H9 (cell line): ENCODE data around the gene SLC39A12. TPM values are rescaled to one million over a fixed set of nuclear protein-coding genes. Genes with fewer than 3 reads are reported as not detected.

ENCODE experiments used
- DNase-seq: peaks from one replicate; pipeline ENCODE4 v3.0.0-alpha.2; 2017
- H2AFZ ChIP-seq: one replicate; pipeline ENCODE4 v1.6.1; 2013; ENCODE audit warnings: mild to moderate bottlenecking, low read length, control low read depth, moderate library complexity
- H2AK5ac ChIP-seq: 2 replicates; pipeline ENCODE4 v1.6.1; 2013; ENCODE audit warnings: low read length, control low read depth, mixed read lengths; ENCODE audit not compliant: insufficient read length
- H2BK120ac ChIP-seq: one replicate; pipeline ENCODE4 v1.6.1; 2013; ENCODE audit warnings: low read depth, mild to moderate bottlenecking, low read length, control low read depth, inconsistent platforms; ENCODE audit not compliant: poor library complexity, severe bottlenecking
- H2BK12ac ChIP-seq: 2 replicates; pipeline ENCODE4 v1.6.1; 2013; ENCODE audit warnings: low read length, control low read depth, mixed read lengths, low read depth; ENCODE audit not compliant: insufficient read length
- H2BK15ac ChIP-seq: 2 replicates; pipeline ENCODE4 v1.6.1; 2013; ENCODE audit warnings: low read depth, low read length, control low read depth
- H2BK20ac ChIP-seq: one replicate; pipeline ENCODE4 v1.6.1; 2013; ENCODE audit warnings: low read depth, mild to moderate bottlenecking, low read length, control low read depth, inconsistent platforms; ENCODE audit not compliant: poor library complexity, severe bottlenecking
- H2BK5ac ChIP-seq: 2 replicates; pipeline ENCODE4 v1.6.1; 2013; ENCODE audit warnings: low read length, control low read depth, mixed read lengths; ENCODE audit not compliant: insufficient read length
- H3K14ac ChIP-seq: 2 replicates; pipeline ENCODE4 v1.6.1; 2013; ENCODE audit warnings: low read length, control low read depth; ENCODE audit not compliant: insufficient read depth
- H3K18ac ChIP-seq: 2 replicates; pipeline ENCODE4 v1.6.1; 2013; ENCODE audit warnings: low read depth, mild to moderate bottlenecking, mixed read lengths, low read length, control low read depth; ENCODE audit not compliant: insufficient read length
- H3K23ac ChIP-seq: 2 replicates; pipeline ENCODE4 v1.6.1; 2013; ENCODE audit warnings: low read length, control low read depth, mixed read lengths, low read depth; ENCODE audit not compliant: insufficient read length
- H3K23me2 ChIP-seq: 2 replicates; pipeline ENCODE4 v1.6.1; 2013; ENCODE audit warnings: low read depth, mild to moderate bottlenecking, mixed read lengths, low read length, control low read depth; ENCODE audit not compliant: insufficient read length, poor library complexity, severe bottlenecking
- H3K27ac ChIP-seq: 2 replicates; pipeline ENCODE4 v1.5.1; 2013; ENCODE audit warnings: low read length, control low read depth, mixed read lengths, low read depth; ENCODE audit not compliant: insufficient read length
- H3K27me3 ChIP-seq: 2 replicates; pipeline ENCODE4 v1.6.1; 2013; ENCODE audit warnings: low read length, control low read depth, inconsistent platforms; ENCODE audit not compliant: insufficient read depth
- H3K4ac ChIP-seq: 2 replicates; pipeline ENCODE4 v1.6.1; 2013; ENCODE audit warnings: low read depth, mild to moderate bottlenecking, control low read depth, inconsistent platforms, low read length, moderate library complexity
- H3K4me1 ChIP-seq: 2 replicates; pipeline ENCODE4 v1.6.1; 2013; ENCODE audit warnings: low read length, control low read depth, inconsistent platforms; ENCODE audit not compliant: insufficient read depth
- H3K4me2 ChIP-seq: 2 replicates; pipeline ENCODE4 v1.6.1; 2013; ENCODE audit warnings: low read length, control low read depth, mixed read lengths; ENCODE audit not compliant: insufficient read length, insufficient read depth
- H3K56ac ChIP-seq: 2 replicates; pipeline ENCODE4 v1.6.1; 2013; ENCODE audit warnings: low read depth, mild to moderate bottlenecking, mixed read lengths, low read length, control low read depth; ENCODE audit not compliant: insufficient read length
- H3K79me1 ChIP-seq: 2 replicates; pipeline ENCODE4 v1.6.1; 2013; ENCODE audit warnings: low read depth, mild to moderate bottlenecking, moderate library complexity, low read length, control low read depth, inconsistent platforms; ENCODE audit not compliant: insufficient read depth, poor library complexity, severe bottlenecking
- H3K79me2 ChIP-seq: 2 replicates; pipeline ENCODE4 v1.6.1; 2013; ENCODE audit warnings: low read length, control low read depth, inconsistent platforms; ENCODE audit not compliant: insufficient read depth
- H3K9ac ChIP-seq: 2 replicates; pipeline ENCODE4 v1.6.1; 2013; ENCODE audit warnings: low read length, control low read depth, mixed read lengths; ENCODE audit not compliant: insufficient read length; ENCODE audit errors: extremely low read depth
- H3K9me3 ChIP-seq: one replicate; pipeline ENCODE4 v1.6.1; 2013; ENCODE audit warnings: low read depth, low read length, inconsistent platforms; ENCODE audit not compliant: control insufficient read depth
- H3T11ph ChIP-seq: one replicate; pipeline ENCODE4 v1.6.1; 2013; ENCODE audit warnings: mild to moderate bottlenecking, low read length, control low read depth, inconsistent platforms
- H4K20me1 ChIP-seq: one replicate; pipeline ENCODE4 v1.6.1; 2013; ENCODE audit not compliant: control insufficient read depth, insufficient read length, insufficient read depth
- H4K5ac ChIP-seq: 2 replicates; pipeline ENCODE4 v1.6.1; 2013; ENCODE audit warnings: low read depth, mild to moderate bottlenecking, mixed read lengths, low read length, control low read depth; ENCODE audit not compliant: insufficient read length
- H4K8ac ChIP-seq: replicated peaks from 2 replicates; pipeline ENCODE4 v1.6.1; 2013; ENCODE audit warnings: low read length, control low read depth, mixed read lengths, low read depth; ENCODE audit not compliant: insufficient read length
- H4K91ac ChIP-seq: 2 replicates; pipeline ENCODE4 v1.6.1; 2013; ENCODE audit warnings: low read depth, mild to moderate bottlenecking, moderate library complexity, mixed read lengths, low read length, control low read depth; ENCODE audit not compliant: insufficient read length
- H3K27ac Mint-ChIP-seq, 3 experiments: 2 replicates in 2 of 3; 3 replicates in 1 of 3; pipeline ENCODE4 v1.8.0; 2020 to 2021; ENCODE audit warnings: mixed read lengths in 3 of 3, mild to moderate bottlenecking in 1 of 3, moderate library complexity in 1 of 3
- H3K27me3 Mint-ChIP-seq: 2 replicates; pipeline ENCODE4 v1.8.0; 2021; ENCODE audit warnings: low read depth, mild to moderate bottlenecking, moderate library complexity, mixed read lengths
- H3K36me3 Mint-ChIP-seq, 3 experiments: 2 replicates in 2 of 3; 3 replicates in 1 of 3; pipeline ENCODE4 v1.8.0; 2020 to 2021; ENCODE audit warnings: low read depth in 3 of 3, mixed read lengths in 3 of 3; ENCODE audit not compliant: insufficient read depth in 1 of 3
- H3K4me1 Mint-ChIP-seq, 2 experiments: 2 replicates each; pipeline ENCODE4 v1.8.0; 2020; ENCODE audit warnings: mixed read lengths in 2 of 2
- H3K4me3 Mint-ChIP-seq, 2 experiments: 2 replicates in 1 of 2; 3 replicates in 1 of 2; pipeline ENCODE4 v1.8.0; 2020 to 2021; ENCODE audit warnings: mild to moderate bottlenecking in 2 of 2, mixed read lengths in 2 of 2, moderate library complexity in 1 of 2
- H3K9me3 Mint-ChIP-seq, 2 experiments: 2 replicates in 1 of 2; 3 replicates in 1 of 2; pipeline ENCODE4 v1.8.0; 2020; ENCODE audit warnings: mild to moderate bottlenecking in 2 of 2, mixed read lengths in 2 of 2, moderate library complexity in 1 of 2
- CTCF ChIP-seq: fragments of 200-600 bp; sonication (generic); conservative IDR thresholded peaks from 3 replicates; pipeline ENCODE4 v1.8.0; 2021; ENCODE audit warnings: antibody characterized with exemption, mild to moderate bottlenecking
- WGBS: extraction: QIAGEN DNeasy Blood & Tissue Kit; methylation state at CpG from one replicate; pipeline ENCODE4 v1.1.7; 2013; ENCODE audit warnings: missing lambda C conversion rate, low lambda C conversion rate, mixed read lengths; ENCODE audit not compliant: insufficient read length; ENCODE audit errors: extremely low coverage; 5-methylcytosine and 5-hydroxymethylcytosine counted together
- total RNA-seq: library from RNA; stranded (reverse); gene quantifications from 2 replicates; pipeline ENCODE4 v1.2.1, GENCODE V29; 2021

Gene SLC39A12
- total RNA-seq, 1 experiment from 2014 or later = not detected

- Mint-ChIP-seq H3K27ac (no peak overlapping the region), H3K27me3 (no peaks in the 10 kb centered on the region), H3K9me3 (peaks cover 0 to 3% of the 10 kb centered on the region in 2 experiments; a peak in 2 of 5 replicates), H3K4me3 (no peak overlapping the region), H3K36me3 (no peaks in the 10 kb centered on the region), H3K4me1 (0 out of 4 replicates have a peak, but pooled peaks cover 0 to 2% of the 10 kb centered on the region in 2 experiments)
- Histone ChIP-seq H4K5ac (no peak overlapping the region), H3K9ac (no peak overlapping the region), H3K79me2 (no peaks in the 10 kb centered on the region), H3K27ac (no peak overlapping the region), H2BK12ac (no peak overlapping the region), H3K79me1 (no peaks in the 10 kb centered on the region), H3K23me2 (no peaks in the 10 kb centered on the region), H3K4me1 (no peaks in the 10 kb centered on the region), H4K91ac (no peak overlapping the region), H3T11ph (no peak overlapping the region), H3K4ac (no peak overlapping the region), H2AFZ (peak overlapping the region; percentile 40), H3K14ac (no peak overlapping the region), H3K18ac (no peak overlapping the region), H3K27me3 (no peaks in the 10 kb centered on the region), H4K20me1 (no peaks in the 10 kb centered on the region), H2AK5ac (no peak overlapping the region), H3K4me2 (no peak overlapping the region), H2BK120ac (no peak overlapping the region), H4K8ac (no peak overlapping the region), H3K9me3 (no peaks in the 10 kb centered on the region), H2BK20ac (no peak overlapping the region), H3K23ac (no peak overlapping the region), H3K56ac (no peak overlapping the region), H2BK15ac (no peak overlapping the region), H2BK5ac (no peak overlapping the region)
- TF ChIP-seq CTCF = no peak
- DNase-seq = no peak
- WGBS = no CpG with 5 or more reads among the region's 4 CpGs
Observed at GRCh38 chr10:18066947-18067346, 115.2 kb downstream of the SLC39A12 start.
